Breast epithelium (tissue), 4 donors: ENCODE measurements around the gene PRKN. TPM values are rescaled to one million over a fixed set of nuclear protein-coding genes. Genes with fewer than 3 reads are reported as not detected.

Source experiments
- DNase-seq, 2 donors: peaks; one replicate each; pipeline ENCODE4 v3.0.0-alpha.2; 2019; ENCODE audit warnings: low spot score in 2 of 2
- H3K27ac ChIP-seq, 2 donors: fragments of 200-600 bp; sonication (generic) in 1 of 2; one replicate each; pipeline ENCODE4 v1.5.1; 2016 to 2019; ENCODE audit warnings: mild to moderate bottlenecking in 1 of 2
- H3K27me3 ChIP-seq, 2 donors: fragments of 200-600 bp; sonication (generic) in 1 of 2; one replicate each; pipeline versions ENCODE4 v1.5.1 to v1.6.0; 2017 to 2019; ENCODE audit warnings: control low read depth in 1 of 2, mild to moderate bottlenecking in 1 of 2
- H3K36me3 ChIP-seq: fragments of 200-600 bp; one replicate; pipeline ENCODE4 v1.5.1; 2019
- H3K4me1 ChIP-seq, 2 donors: fragments of 200-600 bp; sonication (generic); one replicate each; pipeline ENCODE4 v1.5.1; 2016 to 2019; ENCODE audit warnings: control low read depth in 1 of 2
- H3K4me3 ChIP-seq, 3 donors: fragments of 200-600 bp; sonication (generic); 1 replicate in 2 of 3; 2 replicates in 1 of 3; pipeline ENCODE4 v1.5.1; 2016 to 2019; ENCODE audit warnings: mild to moderate bottlenecking in 3 of 3, moderate library complexity in 2 of 3
- H3K9me3 ChIP-seq, 2 donors: fragments of 200-600 bp; sonication (generic) in 1 of 2; one replicate each; pipeline ENCODE4 v1.5.1; 2016 to 2019; ENCODE audit warnings: control low read depth in 1 of 2
- POLR2A ChIP-seq: fragments of 450-650 bp; IDR thresholded peaks from one replicate; pipeline ENCODE4 v1.6.1; 2016; ENCODE audit warnings: antibody characterized with exemption, mild to moderate bottlenecking, moderate library complexity
- POLR2AphosphoS5 ChIP-seq, 3 donors: sonication (generic); formaldehyde crosslinking; IDR thresholded peaks; one replicate each; pipeline ENCODE4 v1.6.1; 2017; ENCODE audit warnings: antibody characterized with exemption in 3 of 3
- intact Hi-C: fragments of 100-400 bp; cut with DNase I; formaldehyde crosslinking; loops from one replicate; pipeline ENCODE4 v1.15.1; 2023; ENCODE audit warnings: low total_unique reads
- total RNA-seq, 3 donors: library from RNA; depleted of rRNA; stranded (reverse); fragments of >200 nt; gene quantifications; one replicate each; pipeline ENCODE4 v1.1.0, GENCODE V29; 2016
- TF ChIP-seq, protein P1 (sequence below), 3 donors: fragments of 450-650 bp; IDR thresholded peaks; one replicate each; pipeline ENCODE4 v1.5.1; 2016 to 2017; ENCODE audit warnings: antibody characterized with exemption in 3 of 3, mild to moderate bottlenecking in 3 of 3, moderate library complexity in 3 of 3

The PRKN gene
- total RNA-seq, 3 donors from 2014 or later: 7.2 to 19.0 (median 11.2) TPM

DNA sequence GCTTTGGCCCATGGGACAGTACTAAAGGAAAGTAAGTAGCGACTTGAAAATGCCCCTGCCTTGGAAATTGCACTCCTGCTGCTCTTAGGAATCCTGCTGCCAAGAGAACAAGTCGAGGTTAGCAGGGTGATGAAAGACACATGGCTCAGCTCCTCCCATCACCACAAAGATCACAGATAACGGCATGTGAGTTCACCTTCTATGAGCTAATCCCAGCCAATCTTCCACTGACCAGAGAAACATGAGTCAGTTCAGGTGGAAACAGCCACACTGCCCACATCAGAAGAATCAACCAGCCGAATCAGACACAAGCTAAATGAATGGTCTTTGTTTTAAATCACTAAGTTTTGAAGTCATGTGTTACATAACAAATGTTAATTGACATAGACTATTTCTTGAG lies 106.3 kb downstream of the PRKN start:
- no peak for DNase-seq
- Histone ChIP-seq H3K9me3 (no peaks in the 10 kb centered on the region), H3K4me1 (no peaks in the 10 kb centered on the region), H3K27me3 (no peaks in the 10 kb centered on the region), H3K27ac (no peak overlapping the region), H3K4me3 (no peak overlapping the region), H3K36me3 (no peaks in the 10 kb centered on the region)
- TF ChIP-seq, protein P1, sequence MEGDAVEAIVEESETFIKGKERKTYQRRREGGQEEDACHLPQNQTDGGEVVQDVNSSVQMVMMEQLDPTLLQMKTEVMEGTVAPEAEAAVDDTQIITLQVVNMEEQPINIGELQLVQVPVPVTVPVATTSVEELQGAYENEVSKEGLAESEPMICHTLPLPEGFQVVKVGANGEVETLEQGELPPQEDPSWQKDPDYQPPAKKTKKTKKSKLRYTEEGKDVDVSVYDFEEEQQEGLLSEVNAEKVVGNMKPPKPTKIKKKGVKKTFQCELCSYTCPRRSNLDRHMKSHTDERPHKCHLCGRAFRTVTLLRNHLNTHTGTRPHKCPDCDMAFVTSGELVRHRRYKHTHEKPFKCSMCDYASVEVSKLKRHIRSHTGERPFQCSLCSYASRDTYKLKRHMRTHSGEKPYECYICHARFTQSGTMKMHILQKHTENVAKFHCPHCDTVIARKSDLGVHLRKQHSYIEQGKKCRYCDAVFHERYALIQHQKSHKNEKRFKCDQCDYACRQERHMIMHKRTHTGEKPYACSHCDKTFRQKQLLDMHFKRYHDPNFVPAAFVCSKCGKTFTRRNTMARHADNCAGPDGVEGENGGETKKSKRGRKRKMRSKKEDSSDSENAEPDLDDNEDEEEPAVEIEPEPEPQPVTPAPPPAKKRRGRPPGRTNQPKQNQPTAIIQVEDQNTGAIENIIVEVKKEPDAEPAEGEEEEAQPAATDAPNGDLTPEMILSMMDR (IDR thresholded peaks at IDR 0.05): no peak
- TF ChIP-seq POLR2AphosphoS5 (IDR thresholded peaks at IDR 0.05) (no peak), POLR2A (no peak)
- intact Hi-C loops: no loop called here

DNA sequence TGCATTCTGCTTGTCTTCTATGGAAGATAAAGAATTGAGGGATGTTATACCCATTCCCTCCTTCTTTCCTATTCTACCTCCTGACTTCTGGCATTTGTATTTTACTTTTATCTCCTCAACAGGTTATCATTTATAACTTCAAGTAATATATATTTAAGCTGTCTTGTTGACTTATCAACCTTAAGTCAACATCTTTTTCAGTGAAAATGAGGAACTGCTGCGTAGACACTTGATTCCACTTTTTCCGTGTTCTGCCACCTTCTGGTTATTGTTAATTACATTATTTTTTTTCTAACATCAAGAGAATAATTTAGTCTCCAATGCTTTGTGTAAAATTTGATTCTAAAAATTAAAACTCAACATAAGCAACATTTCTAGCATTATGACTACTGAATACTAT lies 107.5 kb downstream of the PRKN start:
- no peak for DNase-seq

GRCh38 chr6:162618448-162619002 lies 109.0 kb downstream of the PRKN start:
- DNase-seq: no peak
- intact Hi-C loops: no loop called here
- Histone ChIP-seq H3K4me3 (no peak overlapping the region), H3K9me3 (no peaks in the 10 kb centered on the region), H3K36me3 (no peaks in the 10 kb centered on the region), H3K27me3 (no peaks in the 10 kb centered on the region), H3K4me1 (no peaks in the 10 kb centered on the region), H3K27ac (no peak overlapping the region)
- no peak for TF ChIP-seq POLR2A
- TF ChIP-seq, protein P1 (IDR thresholded peaks at IDR 0.05): no peak
- TF ChIP-seq POLR2AphosphoS5 (IDR thresholded peaks at IDR 0.05): no peak

More for the DNA sequence above, 107.5 kb downstream of the PRKN start:
- H3K27ac ChIP-seq: no peak overlapping the region
- H3K36me3 ChIP-seq: no peaks in the 10 kb centered on the region
- TF ChIP-seq POLR2AphosphoS5 (IDR thresholded peaks at IDR 0.05): no peak
- TF ChIP-seq POLR2A: no peak
- TF ChIP-seq, protein P1 (IDR thresholded peaks at IDR 0.05): no peak
- H3K4me3 ChIP-seq: no peak overlapping the region
- intact Hi-C loops: no loop called here
- no peaks in the 10 kb centered on the region for H3K9me3 ChIP-seq
- H3K4me1 ChIP-seq: no peaks in the 10 kb centered on the region
- H3K27me3 ChIP-seq: no peaks in the 10 kb centered on the region

DNA sequence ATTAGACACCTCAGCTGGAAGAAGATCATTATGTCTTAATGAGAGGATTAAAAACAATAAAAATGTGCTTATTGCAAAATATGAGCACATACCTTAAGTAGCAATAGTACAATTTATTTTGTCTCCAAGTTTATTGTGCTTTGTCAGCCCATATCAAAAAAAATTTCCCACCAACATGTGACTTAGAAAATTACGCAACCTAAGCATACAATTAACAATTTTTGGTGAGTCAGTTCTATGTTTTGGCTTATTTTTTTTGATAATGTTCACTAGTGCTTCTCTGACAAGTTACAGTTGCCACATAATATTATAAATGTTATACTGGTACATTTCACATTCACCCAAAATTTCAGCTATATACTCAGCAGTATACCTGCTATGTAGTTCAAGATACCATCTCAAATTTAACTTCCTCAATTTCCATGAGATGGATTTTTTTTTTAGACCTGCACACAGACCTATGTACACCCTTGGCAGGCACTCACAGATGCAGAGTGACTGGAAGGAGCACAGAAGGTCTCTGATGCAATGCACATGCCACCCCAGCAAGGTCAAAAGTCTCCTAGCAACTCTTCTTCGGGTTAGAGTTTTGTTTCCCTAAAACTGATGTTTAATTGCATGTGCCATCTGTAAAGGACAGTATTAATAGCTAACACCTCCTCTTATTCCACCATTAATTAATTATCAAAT lies 112.4 kb downstream of the PRKN start:
- intact Hi-C loops: no loop called here
- no peaks in the 10 kb centered on the region for H3K27me3 ChIP-seq
- no peaks in the 10 kb centered on the region for H3K9me3 ChIP-seq
- H3K36me3 ChIP-seq: no peaks in the 10 kb centered on the region
- DNase-seq: no peak
- H3K4me1 ChIP-seq: no peaks in the 10 kb centered on the region
- TF ChIP-seq, protein P1 (IDR thresholded peaks at IDR 0.05): no peak
- TF ChIP-seq POLR2AphosphoS5 (IDR thresholded peaks at IDR 0.05) (no peak), POLR2A (no peak)
- no peak overlapping the region for H3K4me3 ChIP-seq
- no peak overlapping the region for H3K27ac ChIP-seq

- H3K4me1 ChIP-seq: no peaks in the 10 kb centered on the region
Observed at GRCh38 chr6:162613310-162613709, 114.3 kb downstream of the PRKN start.

More at GRCh38 chr6:162613310-162613709, 114.3 kb downstream of the PRKN start:
- no peaks in the 10 kb centered on the region for H3K27me3 ChIP-seq
- no peak for DNase-seq
- H3K4me3 ChIP-seq: no peak overlapping the region
- no peak for TF ChIP-seq POLR2AphosphoS5 (IDR thresholded peaks at IDR 0.05)
- TF ChIP-seq, protein P1 (IDR thresholded peaks at IDR 0.05): no peak
- TF ChIP-seq POLR2A: no peak
- H3K27ac ChIP-seq: no peak overlapping the region
- intact Hi-C loops: no loop called here
- no peaks in the 10 kb centered on the region for H3K36me3 ChIP-seq
- H3K9me3 ChIP-seq: no peaks in the 10 kb centered on the region
